Measurements from ENCODE around the gene HOXA9.

GRCh38 chr7:27209933-27210440 is 44.6 kb upstream of the HOXA9 start:
- TF ChIP-seq, protein P1, sequence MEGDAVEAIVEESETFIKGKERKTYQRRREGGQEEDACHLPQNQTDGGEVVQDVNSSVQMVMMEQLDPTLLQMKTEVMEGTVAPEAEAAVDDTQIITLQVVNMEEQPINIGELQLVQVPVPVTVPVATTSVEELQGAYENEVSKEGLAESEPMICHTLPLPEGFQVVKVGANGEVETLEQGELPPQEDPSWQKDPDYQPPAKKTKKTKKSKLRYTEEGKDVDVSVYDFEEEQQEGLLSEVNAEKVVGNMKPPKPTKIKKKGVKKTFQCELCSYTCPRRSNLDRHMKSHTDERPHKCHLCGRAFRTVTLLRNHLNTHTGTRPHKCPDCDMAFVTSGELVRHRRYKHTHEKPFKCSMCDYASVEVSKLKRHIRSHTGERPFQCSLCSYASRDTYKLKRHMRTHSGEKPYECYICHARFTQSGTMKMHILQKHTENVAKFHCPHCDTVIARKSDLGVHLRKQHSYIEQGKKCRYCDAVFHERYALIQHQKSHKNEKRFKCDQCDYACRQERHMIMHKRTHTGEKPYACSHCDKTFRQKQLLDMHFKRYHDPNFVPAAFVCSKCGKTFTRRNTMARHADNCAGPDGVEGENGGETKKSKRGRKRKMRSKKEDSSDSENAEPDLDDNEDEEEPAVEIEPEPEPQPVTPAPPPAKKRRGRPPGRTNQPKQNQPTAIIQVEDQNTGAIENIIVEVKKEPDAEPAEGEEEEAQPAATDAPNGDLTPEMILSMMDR (IDR thresholded peaks at IDR 0.05), result no peak
- TF ChIP-seq EP300 (IDR thresholded peaks at IDR 0.05) (no peak), HDAC2 (IDR thresholded peaks at IDR 0.05) (no peak), NPAS2 (CRISPR knock-in tag; IDR thresholded peaks at IDR 0.05; ENCODE audit: borderline replicate concordance) (no peak), RAD21 (conservative IDR thresholded peaks at IDR 0.05 in 1 of 2, IDR thresholded peaks at IDR 0.05 in 1 of 2) (no peak), POLR2A (IDR thresholded peaks at IDR 0.05; ENCODE audit: low read length) (no peak), FOSL2 (IDR thresholded peaks at IDR 0.05) (no peak), FOSL2 (CRISPR knock-in tag; IDR thresholded peaks at IDR 0.05) (no peak), REST (IDR thresholded peaks at IDR 0.05) (no peak), CEBPB (IDR thresholded peaks at IDR 0.05) (no peak), HOXB5 (CRISPR knock-in tag; IDR thresholded peaks at IDR 0.05) (no peak)

All from A549 (cell line).